Measurements from ENCODE around the gene USP31. TPM values are rescaled to one million over a fixed set of nuclear protein-coding genes. Genes with fewer than 3 reads are reported as not detected.

USP31 gene
- total and polyA plus RNA-seq, 2 of the 13 experiments (the other 11 are each of a cell fraction or from before 2014, with no cell fraction given), result 22.5 to 23.3 TPM

DNA sequence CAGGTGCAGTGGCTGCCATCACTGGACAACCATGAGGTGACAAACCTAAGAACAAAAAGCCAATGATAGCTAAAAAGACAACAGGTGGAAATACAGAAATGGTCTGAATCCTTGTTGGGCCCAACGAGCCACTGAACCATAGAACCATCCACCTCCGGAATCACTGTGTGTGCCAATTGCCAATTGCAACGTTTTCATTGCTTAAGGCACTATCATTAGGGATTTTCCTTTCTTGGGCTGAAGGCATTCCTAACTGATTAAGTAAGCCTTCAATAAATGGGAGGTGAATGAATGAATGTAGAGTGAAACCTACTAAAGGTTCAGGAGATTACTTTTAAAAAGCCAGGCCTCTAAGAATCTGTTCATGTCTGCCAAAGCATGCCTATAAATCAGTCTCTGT is 3.6 kb downstream of the USP31 start (continued):
- TF ChIP-seq, protein P1, sequence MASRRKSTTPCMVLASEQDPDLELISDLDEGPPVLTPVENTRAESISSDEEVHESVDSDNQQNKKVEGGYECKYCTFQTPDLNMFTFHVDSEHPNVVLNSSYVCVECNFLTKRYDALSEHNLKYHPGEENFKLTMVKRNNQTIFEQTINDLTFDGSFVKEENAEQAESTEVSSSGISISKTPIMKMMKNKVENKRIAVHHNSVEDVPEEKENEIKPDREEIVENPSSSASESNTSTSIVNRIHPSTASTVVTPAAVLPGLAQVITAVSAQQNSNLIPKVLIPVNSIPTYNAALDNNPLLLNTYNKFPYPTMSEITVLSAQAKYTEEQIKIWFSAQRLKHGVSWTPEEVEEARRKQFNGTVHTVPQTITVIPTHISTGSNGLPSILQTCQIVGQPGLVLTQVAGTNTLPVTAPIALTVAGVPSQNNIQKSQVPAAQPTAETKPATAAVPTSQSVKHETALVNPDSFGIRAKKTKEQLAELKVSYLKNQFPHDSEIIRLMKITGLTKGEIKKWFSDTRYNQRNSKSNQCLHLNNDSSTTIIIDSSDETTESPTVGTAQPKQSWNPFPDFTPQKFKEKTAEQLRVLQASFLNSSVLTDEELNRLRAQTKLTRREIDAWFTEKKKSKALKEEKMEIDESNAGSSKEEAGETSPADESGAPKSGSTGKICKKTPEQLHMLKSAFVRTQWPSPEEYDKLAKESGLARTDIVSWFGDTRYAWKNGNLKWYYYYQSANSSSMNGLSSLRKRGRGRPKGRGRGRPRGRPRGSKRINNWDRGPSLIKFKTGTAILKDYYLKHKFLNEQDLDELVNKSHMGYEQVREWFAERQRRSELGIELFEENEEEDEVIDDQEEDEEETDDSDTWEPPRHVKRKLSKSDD (CRISPR knock-in tag; IDR thresholded peaks at IDR 0.05; ENCODE audit: low read depth), result no peak
- TF ChIP-seq ZNF564 (CRISPR knock-in tag; IDR thresholded peaks at IDR 0.05), result no peak
- no peak for TF ChIP-seq ZNF460 (CRISPR knock-in tag; IDR thresholded peaks at IDR 0.05; ENCODE audit: borderline replicate concordance)
- TF ChIP-seq FOXC1 (CRISPR knock-in tag; IDR thresholded peaks at IDR 0.05; ENCODE audit: borderline replicate concordance), result no peak

DNA sequence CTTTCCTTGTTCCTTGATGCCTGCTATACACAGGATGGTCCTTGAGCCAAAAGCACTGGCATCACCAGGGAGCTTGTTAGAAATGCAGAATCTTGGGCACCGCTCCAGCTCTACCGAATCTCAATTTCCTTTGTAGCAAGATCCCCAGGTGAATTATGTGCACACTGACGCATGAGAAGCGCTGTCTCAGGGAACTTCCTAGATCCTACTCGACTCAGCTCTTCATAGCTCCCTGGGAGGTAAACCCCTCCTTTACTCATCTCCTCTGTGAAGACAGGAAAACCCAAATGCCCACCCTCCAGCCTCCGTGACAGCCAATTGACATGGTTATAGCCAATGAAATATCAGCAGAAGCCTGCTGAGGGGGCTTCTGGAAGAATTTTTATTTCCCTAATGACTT is 4.1 kb downstream of the USP31 start:
- CTCF ChIA-PET (ENCODE audit: low intra/inter-chr PET ratio, low total read pairs), result no interaction called here
- in situ Hi-C loops (cut with HindIII; ENCODE audit: extremely low pct_ligation_motif_present, low pct_unique_long_range_greater_than_20kb), result loop anchor here (10.0 kb wide), 1 partner anchor 60 kb away; no protein-coding TSS in a partner anchor
- Histone ChIP-seq H3K4me3 (replicated peaks in 1 of 3; ENCODE audit: insufficient read depth in 1 of 3, low read depth in 2 of 3, low read length in 3 of 3) (no peak overlapping the region), H3K79me2 (ENCODE audit: insufficient read depth, low read length) (peaks cover 84% of the 10 kb centered on the region), H3K9ac (ENCODE audit: insufficient read depth, low read depth, low read length) (no peak overlapping the region), H3K36me3 (replicated peaks in 1 of 2; ENCODE audit: control insufficient read depth in 1 of 2, insufficient read depth in 2 of 2, low read length in 2 of 2) (no peaks in the 10 kb centered on the region; a peak in 1 of 5 replicates), H2AFZ (ENCODE audit: low read length) (no peak overlapping the region), H3K4me2 (ENCODE audit: low read depth, low read length) (0 out of 2 replicates have a peak overlapping the region, but pooled peaks have one; percentile 0), H4K20me1 (ENCODE audit: insufficient read depth, low read length) (peaks cover 17% of the 10 kb centered on the region), H3K9me3 (ENCODE audit: low read length) (no peaks in the 10 kb centered on the region), H3K4me1 (ENCODE audit: insufficient read depth, low read length) (peaks cover 88% of the 10 kb centered on the region), H3K27ac (ENCODE audit: extremely low read length, insufficient read depth, low read length) (no peak overlapping the region), H3K27me3 (ENCODE audit: control insufficient read depth in 1 of 2, insufficient read depth in 2 of 2, low read length in 2 of 2) (no peaks in the 10 kb centered on the region; a peak in 1 of 5 replicates)
- no peak for FAIRE-seq
- no TSS peak for BruUV-seq (replicated peaks)
- TF ChIP-seq CCAR2 (optimal IDR thresholded peaks at IDR 0.05; ENCODE audit: low read depth, low read length), result no peak
- TF ChIP-seq AFF4 (CRISPR knock-in tag; IDR thresholded peaks at IDR 0.05), result no peak
- ATAC-seq, result no peak
- intact Hi-C loops (cut with micrococcal nuclease; ENCODE audit: unreplicated experiment), result no loop called here
- POLR2A ChIA-PET, result no interaction called here
- no peak for DNase-seq (ENCODE audit: low spot score)
- 98% methylated on average over 6 of the region's 6 CpGs for WGBS (ENCODE audit: low lambda C conversion rate)

Data from HepG2 (cell line).